ENCODE results near the gene IQGAP1.

The IQGAP1 gene

DNA sequence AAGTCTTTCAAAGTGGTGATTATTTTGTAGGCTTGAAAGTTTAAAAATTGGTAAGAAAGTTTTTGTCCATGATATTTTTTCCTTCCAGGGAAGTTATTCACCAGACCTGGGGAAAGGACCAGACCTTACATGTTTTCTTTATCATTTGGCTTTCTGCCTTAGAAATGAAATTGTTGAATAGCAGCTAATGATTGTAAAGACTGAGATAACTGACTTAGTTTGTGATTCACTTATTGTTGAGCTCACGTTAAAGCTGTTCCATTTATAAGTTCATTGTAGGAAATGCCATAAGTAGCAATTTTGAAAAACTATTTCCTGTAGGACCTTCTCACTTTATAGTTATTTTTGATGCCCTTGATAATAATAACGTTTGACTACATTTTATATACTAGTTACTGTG lies 51.9 kb downstream of the IQGAP1 start:
- no peak for DNase-seq (ENCODE audit: low spot score)

- no peak for DNase-seq (ENCODE audit: low spot score)
These were observed 53.0 kb downstream of the IQGAP1 start for GRCh38 chr15:90441027-90441426.

- no peak for DNase-seq (ENCODE audit: low spot score)
These were observed 54.4 kb downstream of the IQGAP1 start for GRCh38 chr15:90442423-90442822.

GRCh38 chr15:90449206-90449735 lies 61.2 kb downstream of the IQGAP1 start:
- no peak for DNase-seq (ENCODE audit: low spot score)

DNA sequence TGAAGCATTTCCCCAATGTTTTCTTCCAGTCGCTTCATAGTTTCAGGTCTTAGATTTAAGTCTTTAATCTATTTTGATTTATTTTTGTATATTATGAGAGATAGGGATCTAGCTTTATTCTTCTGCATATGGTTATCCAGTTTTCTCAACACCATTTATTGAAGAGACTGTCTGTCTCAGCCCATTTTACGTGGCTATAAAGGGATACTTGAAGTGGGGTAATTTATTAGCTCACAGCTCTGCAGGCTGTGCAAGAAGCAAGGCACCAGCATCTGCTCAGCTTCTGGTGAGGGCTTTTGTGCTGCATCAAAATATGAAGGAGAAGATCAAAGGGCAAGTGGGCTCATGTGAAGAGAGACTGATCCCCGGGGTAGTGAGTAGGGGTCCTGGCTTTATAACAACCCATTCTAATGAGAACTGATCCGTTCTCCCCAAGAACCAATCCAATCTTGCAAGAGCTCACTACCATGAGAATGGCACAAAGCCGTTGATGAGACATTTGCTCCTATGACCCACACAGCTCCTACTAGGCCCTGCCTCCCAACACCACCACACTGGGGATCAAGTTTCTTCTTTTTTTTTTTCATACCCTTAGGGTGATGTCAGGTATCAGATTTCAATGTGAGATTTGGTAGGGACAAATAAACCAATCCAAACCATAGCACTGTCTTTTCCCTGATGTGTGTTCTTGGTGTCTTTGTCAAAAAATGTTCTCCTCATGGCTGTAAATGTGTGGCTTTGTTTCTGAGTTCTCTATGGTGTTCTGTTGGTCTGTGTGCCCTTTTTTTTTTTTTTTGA lies 63.2 kb downstream of the IQGAP1 start:
- peak; percentile 57 for DNase-seq (ENCODE audit: low spot score)

DNA sequence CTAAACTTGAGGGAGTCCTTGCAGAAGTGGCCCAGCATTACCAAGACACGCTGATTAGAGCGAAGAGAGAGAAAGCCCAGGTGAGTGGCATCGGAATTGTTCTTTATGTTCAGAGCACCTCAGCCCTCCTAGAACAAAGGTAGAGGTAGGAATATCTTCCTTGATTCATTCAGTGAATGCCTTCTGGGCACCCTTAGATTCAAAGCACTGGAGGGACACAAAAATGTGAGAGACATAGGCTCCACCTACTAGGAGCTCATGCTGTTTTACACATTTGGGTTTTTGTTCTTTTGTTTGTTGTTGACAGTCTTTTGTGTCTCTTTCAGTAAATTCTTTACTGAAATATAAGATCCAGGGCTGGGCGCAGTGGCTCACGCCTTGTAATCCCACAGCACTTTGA lies 68.2 kb downstream of the IQGAP1 start:
- no peak for DNase-seq (ENCODE audit: low spot score)

- DNase-seq (ENCODE audit: low spot score) = no peak
These were observed 70.0 kb downstream of the IQGAP1 start for GRCh38 chr15:90458061-90458460.

DNA sequence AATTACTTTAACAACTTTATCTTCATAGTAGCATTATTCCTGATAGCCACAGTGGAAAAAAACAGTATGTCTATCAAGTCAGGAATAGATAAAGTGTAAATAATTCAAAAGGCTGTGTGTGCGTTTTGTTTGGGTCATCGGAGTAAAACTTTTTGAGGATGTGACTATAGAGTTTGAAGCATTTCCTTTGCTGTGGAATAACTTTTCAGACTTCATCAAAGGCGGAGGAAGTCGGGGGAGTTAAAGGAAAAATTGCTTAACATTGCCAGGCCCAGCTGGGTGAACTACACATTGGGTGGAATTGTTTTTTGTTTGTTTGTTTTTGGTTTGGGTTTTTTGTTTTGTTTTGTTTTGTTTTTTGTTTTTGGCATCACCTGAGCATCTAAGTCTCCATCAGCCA lies 71.3 kb downstream of the IQGAP1 start:
- DNase-seq (ENCODE audit: low spot score) = no peak

DNA sequence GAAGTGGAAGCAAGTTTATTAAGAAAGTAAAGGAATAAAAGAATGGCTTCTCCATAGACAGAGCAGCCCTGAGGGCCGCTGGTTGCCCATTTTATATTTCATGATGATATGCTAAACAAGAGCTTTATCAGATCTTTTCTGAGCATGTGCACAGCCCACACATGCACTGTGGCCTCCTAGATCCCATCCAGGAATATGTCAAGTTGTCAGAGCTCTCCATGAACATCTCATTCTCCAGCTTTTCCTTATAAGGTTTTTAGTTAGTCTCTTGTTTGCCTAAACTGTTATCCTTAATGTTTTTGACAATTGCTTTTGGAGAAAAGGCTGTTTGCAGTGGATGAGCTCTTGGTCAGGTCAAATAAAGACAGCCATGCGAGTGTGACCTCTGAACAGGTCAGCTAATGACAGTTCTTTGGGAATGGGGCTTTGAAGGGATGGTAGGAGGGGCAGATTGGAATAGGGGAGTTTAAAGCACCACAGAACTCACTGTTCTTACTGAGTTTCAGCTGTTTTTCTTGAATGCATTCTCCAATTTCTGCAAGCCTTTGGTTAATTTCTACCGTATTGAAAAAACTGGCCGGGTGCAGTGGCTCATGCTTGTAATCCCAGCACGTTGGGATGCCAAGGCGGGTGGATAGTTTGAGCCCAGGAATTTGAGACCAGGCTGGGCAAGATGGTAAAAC lies 72.2 kb downstream of the IQGAP1 start:
- DNase-seq (ENCODE audit: low spot score) = no peak

DNA sequence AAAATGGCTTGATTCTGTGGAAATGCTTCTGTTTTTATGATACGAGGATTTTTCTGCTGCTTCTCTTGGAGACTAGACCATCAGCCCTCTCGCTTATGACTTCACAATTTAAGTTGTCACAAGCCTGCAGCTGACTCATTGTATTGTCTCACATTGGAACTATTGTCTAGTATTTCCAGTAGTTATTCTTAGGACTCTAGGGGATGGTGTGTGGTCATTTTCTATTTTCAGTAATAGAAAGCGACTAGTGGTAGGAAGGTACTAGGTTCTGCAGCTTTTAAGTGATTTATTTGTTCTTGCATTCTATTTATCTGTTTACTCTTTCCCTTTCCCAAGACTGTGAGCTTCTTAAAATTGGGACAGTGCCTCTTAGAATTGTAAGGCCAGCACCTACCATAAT lies 75.3 kb downstream of the IQGAP1 start:
- peak; percentile 99 for DNase-seq (ENCODE audit: low spot score)

DNA sequence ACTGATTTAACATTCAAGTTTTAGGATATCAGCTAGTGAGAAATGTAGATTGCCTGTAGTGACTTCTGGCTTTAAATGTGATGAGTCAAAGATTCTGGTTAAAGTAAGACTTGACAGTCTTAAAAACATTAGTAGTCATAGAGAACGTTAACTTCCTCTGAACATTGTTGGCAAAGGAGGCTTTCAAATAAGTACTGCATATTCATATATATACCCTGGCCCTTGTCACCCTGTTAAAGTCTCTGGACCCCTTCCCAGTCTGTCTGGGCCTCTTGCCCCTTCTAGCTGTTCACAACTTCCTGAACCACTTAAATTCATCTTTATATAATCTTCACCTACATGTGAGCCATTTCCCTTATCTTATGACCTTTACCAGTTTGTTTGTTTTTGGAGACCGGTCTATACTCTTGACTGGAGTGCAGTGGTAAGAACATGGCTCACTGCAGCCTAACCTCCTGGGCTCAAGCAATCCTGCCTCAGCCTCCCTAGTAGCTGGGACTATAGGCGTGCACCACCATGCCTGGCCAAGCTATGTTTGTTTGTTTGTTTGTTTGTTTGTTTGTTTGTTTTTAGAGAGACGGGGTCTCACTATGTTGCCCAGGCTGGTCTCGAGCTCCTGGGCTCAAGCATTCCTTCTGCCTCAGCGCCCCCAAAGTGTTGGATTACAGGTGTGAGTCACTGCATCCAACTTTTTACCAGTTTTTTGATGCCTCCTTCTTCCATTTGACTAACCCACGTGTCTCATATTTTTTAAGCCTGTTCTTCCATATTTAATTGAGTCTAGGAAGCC lies 77.3 kb downstream of the IQGAP1 start:
- no peak for DNase-seq (ENCODE audit: low spot score)

GRCh38 chr15:90465930-90466567 lies 78.0 kb downstream of the IQGAP1 start:
- no peak for DNase-seq (ENCODE audit: low spot score)

DNA sequence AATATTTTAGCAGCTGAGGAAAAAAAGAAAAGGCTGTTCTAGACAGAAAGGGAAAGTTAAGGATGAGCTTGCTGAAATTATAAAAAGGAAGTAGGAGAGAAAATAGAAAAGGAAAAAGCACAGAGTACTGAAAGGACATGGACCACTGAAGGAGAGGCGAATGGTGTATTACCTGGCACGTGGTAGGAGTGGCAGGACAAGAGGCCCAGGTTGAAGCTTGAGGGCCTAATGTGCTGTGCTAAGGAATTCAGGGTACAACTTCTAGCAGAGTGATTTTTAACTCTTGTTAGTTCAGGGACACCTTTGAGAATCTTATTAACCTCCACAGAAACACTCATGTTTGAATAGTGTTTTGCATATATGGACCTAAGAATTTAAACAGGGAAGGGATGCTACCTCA lies 81.7 kb downstream of the IQGAP1 start:
- DNase-seq (ENCODE audit: low spot score) = no peak

GRCh38 chr15:90470453-90470852 lies 82.4 kb downstream of the IQGAP1 start:
- DNase-seq (ENCODE audit: low spot score) = no peak

GRCh38 chr15:90471126-90471525 lies 83.1 kb downstream of the IQGAP1 start:
- no peak for DNase-seq (ENCODE audit: low spot score)

DNA sequence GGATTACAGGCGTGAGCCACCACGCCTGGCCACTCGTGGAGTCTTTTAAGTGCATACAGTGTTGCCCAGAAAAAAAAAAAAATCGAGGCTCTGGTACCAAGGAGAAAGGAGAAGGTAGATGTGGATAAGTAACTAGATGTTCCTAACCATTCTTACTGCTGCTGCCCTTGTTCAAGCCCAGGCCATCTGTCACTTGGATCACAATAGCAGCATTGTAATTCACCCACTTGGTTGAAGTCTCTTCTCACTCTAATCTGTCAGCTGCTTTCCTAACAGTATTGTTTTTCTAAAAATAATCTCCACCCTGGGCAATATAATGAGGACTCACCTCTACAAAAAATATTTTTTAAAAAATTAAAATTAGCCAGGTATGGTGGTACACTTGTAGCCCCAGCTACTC lies 83.7 kb downstream of the IQGAP1 start:
- peak; percentile 96 for DNase-seq (ENCODE audit: low spot score)

- DNase-seq (ENCODE audit: low spot score) = no peak
These were observed 90.9 kb downstream of the IQGAP1 start for GRCh38 chr15:90478846-90479481.

DNA sequence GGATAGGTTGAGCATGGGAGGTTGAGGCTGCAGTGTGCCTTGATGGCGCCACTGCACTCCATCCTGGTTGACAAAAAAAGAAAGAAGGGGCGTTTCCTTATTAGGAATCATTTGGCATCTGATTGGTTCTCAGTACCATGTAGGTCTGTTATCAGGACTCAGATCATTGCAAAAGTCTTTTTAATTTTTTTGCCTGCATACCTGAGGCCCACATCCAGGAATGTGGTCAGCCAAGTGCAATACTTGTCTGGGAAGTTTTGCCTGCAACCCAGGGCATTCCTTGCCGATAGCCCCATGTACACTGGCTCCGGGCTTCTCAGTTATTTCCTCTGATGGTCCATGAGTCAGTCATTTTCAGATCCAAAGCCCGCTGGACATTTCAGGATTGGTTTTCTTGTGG lies 91.6 kb downstream of the IQGAP1 start:
- DNase-seq (ENCODE audit: low spot score) = no peak

GRCh38 chr15:90481023-90481422 lies 93.0 kb downstream of the IQGAP1 start:
- no peak for DNase-seq (ENCODE audit: low spot score)

- peak; percentile 92 for DNase-seq (ENCODE audit: low spot score)
These were observed 94.3 kb downstream of the IQGAP1 start for GRCh38 chr15:90482124-90483011.

DNA sequence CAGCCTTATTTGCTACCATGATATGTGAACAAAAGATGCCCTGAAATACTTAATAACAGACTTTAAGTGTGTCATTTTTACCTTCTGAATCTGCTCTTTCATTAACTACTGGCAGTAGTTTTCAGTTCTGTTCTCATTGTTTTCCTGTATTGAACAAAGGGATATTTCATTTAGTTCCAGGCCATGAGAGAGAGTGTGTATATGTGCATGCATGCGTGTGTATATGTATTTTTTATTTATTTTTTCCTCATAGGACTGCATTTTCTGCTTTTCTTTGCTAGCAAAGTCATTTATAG lies 94.9 kb downstream of the IQGAP1 start:
- DNase-seq (ENCODE audit: low spot score) = peak; percentile 86

All from pons (tissue), 1 donor.